ENCODE measurements around the gene MPEG1.

Gene MPEG1

GRCh38 chr11:59216641-59217564, 4.2 kb upstream of the MPEG1 start:
- DNase-seq: no peak

GRCh38 chr11:59214141-59214893, 1.6 kb upstream of the MPEG1 start:
- no peak for DNase-seq

GRCh38 chr11:59212222-59212621, 505 bp downstream of the MPEG1 start:
- DNase-seq: no peak

DNA sequence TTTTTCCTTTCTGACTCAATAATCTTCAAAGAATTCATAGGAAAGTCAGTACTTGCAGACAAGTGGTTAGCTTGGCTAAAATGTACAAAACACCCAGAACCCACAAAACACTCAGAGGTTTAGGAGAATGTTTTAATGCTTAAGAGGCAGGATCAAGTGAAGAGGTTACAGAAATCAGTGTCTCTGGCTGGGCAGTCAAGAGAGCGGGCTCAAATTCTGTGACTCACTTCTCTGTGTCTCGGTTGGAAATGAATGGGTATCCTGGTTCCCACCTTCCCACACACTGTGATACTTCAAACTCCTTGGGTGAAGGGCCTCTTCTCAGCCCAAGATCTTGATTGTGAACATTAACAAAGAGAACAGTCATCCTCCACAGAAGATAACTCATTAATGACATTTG, 3.8 kb downstream of the MPEG1 start:
- no peak for DNase-seq

GRCh38 chr11:59207988-59208451, 4.7 kb downstream of the MPEG1 start:
- DNase-seq: peak; percentile 21

- no peak for DNase-seq
These were observed 6.1 kb downstream of the MPEG1 start for GRCh38 chr11:59206635-59207034.

- DNase-seq: no peak
These were observed 7.1 kb downstream of the MPEG1 start for GRCh38 chr11:59205648-59206047.

DNA sequence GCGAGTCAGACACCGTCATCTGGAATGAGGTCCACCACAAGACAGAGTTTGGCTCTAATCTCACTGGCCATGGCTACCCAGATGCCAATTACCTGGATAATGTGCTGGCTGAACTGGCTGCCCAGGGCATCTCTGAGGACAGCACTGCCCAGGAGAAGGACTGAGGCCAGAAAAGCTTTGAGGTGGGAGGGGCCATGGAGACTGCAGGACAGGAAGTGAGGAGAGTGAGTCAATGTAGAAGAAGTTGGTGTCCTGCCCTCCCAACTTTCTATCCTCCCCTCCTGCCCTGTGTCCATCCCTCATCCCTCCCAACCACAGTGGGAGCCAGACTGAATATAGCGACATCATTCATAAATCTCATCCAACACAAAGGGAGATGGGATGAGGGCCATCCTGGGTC, 8.0 kb downstream of the MPEG1 start:
- no peak for DNase-seq

- DNase-seq: no peak
These were observed 11.4 kb downstream of the MPEG1 start for GRCh38 chr11:59201353-59201752.

GRCh38 chr11:59200423-59200746, 12.3 kb downstream of the MPEG1 start:
- DNase-seq: no peak

DNA sequence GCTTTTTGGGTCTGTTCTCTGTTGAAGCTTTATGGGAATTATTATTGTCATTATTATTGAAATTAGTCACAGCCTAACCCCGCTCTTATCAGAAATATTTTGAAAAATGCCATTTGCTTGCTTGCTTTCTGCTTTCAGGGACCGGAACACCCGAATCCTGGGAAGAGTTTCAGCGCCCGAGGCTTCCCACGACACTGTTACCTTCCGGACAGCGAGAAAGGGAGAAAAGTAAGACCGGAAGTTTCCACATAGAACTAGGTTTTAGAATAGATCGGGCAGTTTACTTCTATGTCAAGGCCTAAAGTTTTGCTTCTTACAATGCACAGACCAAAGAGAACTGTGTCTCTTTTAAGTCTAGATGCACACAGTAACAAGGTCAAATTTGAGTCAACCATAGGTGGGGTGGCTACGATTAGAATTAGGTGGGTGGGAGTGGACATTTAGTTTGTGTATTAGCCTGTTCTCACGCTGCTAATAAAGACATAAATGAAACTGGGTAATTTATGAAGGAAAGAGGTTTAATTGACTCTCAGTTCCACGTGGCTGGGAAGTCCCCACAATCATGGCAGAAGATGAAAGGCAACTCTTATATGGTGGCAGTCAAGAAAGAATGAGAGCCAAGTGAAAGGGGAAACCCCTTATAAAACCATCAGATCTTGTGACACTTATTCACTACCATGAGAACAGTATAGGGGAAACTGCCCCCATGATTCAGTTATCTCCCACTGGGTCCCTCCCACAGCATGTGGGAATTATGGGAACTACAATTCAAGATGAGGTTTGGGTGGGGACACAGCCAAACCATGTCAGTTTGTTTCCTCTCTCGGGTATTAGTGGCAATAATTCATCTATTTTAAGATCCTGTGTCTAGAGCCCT, 12.9 kb downstream of the MPEG1 start:
- DNase-seq: no peak

- no peak for DNase-seq
These were observed 14.0 kb downstream of the MPEG1 start for GRCh38 chr11:59198726-59199125.

GRCh38 chr11:59197991-59198390, 14.7 kb downstream of the MPEG1 start:
- no peak for DNase-seq

- no peak for DNase-seq
These were observed 15.9 kb downstream of the MPEG1 start for GRCh38 chr11:59196777-59197176.

GRCh38 chr11:59195586-59195985, 17.1 kb downstream of the MPEG1 start:
- no peak for DNase-seq

- no peak for DNase-seq
These were observed 19.1 kb downstream of the MPEG1 start for GRCh38 chr11:59193587-59194130.

DNA sequence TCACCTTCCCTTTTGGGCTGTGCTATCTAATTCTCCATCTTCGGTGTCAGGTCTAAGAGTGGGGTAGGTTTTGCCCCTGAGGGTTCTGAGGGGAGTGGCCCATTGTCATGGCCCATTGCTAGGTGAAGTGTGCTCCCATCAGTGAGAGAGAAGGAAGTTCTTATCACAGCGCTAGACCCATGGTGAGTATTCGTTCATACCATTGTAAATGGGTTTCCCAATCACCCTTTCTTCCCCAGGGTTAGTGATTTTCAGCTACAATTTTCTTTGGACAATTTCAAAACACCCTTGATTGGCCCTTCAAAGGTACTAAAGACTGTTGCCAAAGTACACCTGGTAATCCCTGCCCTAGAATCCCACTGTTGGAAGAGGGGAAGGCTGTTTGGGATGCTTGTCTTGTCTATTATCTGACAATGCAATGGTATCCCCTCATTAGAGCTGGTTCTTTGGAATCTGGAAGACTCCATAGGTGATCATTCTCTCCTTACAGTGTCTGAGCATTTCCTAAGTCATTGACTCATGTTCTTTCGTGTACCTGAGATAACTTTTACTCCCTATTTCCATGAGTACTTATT, 20.2 kb downstream of the MPEG1 start:
- DNase-seq: no peak

DNA sequence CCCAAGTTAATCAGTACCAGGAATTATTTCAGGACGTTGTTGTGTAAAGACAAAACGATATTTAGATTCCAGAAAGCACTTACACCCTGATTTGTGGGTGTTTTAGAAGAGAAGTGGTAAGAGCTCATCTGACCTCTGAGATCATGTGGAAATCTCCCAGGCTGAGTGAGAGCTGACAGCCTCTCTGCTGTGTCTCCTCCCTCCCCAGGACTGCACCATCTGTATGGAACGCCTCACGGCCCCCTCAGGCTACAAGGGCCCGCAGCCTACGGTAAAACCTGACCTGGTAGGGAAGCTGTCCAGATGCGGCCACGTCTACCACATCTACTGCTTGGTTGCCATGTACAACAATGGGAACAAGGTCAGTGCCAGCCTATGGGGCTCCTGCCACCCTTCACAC, 20.8 kb downstream of the MPEG1 start:
- no peak for DNase-seq

GRCh38 chr11:59191095-59191494, 21.6 kb downstream of the MPEG1 start:
- DNase-seq: no peak

GRCh38 chr11:59189986-59190385, 22.7 kb downstream of the MPEG1 start:
- no peak for DNase-seq

GRCh38 chr11:59188954-59189353, 23.8 kb downstream of the MPEG1 start:
- DNase-seq: no peak

DNA sequence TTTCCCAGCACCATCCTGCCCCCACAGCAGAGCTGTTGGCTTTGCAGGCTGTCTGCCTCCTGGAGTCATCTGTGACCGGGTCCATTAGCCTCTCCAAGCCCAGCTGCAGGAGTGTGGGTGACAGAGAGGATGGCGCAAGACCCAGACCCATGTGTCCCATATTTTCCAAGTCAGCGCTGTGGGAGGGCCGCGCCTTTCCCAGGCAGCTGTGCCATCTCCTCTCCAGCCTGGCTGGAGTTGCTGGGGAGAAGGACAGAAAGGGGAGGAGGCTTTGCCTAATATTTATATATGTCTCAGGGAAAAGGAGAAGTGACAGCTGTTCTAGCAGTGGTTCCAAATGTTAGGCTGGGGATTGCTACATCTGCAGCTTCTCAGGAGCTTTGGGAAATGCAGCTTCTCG, 25.1 kb downstream of the MPEG1 start:
- no peak for DNase-seq
